ENCODE measurements around the gene ATRN.
"Not testable (repeated sequence)": the region's sequence is repeated elsewhere in the genome, so short reads cannot be mapped to it uniquely, and the experiment has no call there.

Gene ATRN

DNA sequence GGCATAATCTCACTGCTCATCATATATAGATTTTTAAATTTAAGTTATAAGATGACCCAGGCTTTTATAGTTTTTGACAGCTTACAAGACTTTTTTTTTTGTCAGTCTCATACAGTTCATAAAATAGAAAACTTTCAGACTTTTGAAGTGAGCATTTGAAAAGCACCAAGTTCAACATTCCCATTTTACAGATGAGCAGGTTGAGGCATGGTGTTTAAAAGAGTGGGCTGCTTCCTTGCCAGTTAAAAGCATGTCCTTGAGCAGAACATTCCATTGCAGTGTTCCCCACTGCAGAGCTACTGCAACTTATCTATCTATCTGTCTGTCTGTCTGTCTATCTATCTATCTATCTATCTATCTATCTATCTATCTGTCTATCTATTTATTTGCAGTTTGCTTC is 105.5 kb downstream of the ATRN start:
- DNase-seq: no peak

DNA sequence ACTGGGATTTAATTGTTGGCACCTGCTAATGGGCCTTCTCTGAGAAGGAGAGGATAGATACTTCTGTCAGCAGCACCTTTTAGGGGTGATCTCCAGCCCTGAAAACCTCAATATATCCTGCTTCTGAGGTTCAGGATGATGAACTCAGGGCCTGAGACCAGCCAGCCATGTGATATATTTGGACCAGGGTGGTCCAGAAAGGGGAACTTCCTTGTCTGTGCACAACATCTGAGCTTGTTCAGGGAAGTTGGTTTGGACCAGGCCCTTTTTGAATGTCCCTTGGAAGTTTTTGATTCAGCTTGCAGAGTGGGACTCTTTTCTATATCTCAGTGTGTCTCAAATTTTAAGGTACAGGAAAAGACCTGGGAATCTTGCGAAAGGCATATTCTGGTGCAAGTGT is 106.5 kb downstream of the ATRN start:
- DNase-seq: no peak

DNA sequence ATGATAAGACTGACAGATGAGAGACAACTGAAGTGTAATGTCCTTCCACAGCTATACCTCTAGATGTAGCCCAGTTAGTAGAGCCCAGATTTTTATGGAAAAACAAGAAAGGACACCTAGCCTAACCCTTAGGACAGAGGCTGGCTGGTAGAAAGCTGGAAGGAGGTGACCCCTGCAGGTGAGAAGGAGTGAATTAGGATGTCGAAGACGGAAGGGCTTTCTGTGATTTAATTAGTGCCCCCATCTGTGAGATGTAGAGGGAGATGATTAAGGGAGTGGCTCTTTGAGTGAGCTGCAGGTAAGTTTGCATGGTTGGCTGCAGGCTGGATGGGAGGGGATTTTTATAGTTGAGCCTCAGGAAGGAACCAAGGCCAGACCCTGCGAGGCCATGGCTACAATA is 109.6 kb downstream of the ATRN start:
- DNase-seq: no peak

DNA sequence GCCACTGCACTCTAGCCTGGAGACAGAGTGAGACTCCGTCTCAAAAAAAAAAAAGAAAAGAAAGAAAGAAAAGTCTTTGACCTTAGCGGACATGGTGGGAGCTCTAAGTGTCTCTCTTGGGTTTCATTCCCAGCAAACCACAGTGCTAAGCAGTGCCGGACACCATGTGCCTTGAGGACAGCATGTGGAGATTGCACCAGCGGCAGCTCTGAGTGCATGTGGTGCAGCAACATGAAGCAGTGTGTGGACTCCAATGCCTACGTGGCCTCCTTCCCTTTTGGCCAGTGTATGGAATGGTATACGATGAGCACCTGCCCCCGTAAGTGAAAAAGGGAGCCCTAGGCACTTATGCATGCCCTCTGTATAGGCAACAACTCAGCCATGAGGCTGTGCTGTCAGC is 112.9 kb downstream of the ATRN start:
- no peak for DNase-seq

DNA sequence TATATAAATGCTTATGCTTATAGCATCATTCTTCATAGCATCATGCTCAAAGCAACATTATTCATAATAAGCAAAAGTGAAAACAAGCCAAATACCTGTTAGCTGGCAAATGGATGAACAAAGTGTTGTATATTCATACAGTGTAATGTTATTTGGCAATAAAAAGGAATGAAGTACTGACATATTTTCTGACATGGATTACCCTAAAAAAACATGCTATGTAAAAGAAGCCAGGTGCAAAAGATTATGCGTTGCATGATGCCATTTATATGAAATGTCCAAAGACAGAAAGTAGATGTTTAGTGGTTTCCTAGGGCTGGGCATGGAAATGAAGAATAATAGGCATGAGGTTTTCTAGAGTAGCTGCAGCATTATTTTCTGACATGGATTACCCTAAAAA is 115.3 kb downstream of the ATRN start:
- DNase-seq: no peak

DNA sequence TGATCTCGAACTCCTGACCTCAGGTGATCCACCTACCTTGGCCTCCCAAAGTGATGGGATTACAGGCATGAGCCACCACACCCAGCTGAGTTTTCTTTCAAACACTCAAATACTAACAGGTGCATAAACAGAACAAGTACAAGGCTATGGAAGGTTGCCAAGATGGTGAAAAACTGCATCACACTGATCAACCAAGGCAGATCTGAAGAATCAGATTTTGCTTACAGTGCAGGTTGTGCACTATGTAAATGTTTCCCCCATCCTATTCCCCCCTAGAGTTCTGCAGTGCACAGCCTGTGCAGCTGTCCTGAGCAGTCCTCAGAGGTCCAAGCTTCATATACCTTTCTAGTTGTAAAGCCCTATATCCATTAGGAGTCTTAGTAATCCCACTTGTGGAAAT is 119.3 kb downstream of the ATRN start:
- DNase-seq: no peak

DNA sequence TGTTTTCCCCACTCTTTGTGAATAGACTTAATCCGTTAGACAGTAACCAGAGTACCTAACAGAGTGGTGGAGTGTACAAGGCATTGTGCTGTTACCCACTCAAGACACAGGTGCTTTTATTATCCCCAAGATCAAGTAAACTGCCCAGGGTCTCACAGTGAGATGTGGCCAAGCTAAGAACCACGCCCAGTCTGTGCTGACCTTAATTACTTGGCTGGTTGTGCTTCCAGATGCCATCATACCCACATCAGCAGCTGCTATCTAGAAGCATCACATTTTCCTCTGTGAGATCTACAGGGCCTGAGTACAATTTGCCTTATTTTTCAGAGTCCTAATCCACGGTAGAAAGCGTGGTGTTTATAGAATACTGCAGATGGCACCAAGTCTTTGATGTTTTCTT is 122.1 kb downstream of the ATRN start:
- no peak for DNase-seq

DNA sequence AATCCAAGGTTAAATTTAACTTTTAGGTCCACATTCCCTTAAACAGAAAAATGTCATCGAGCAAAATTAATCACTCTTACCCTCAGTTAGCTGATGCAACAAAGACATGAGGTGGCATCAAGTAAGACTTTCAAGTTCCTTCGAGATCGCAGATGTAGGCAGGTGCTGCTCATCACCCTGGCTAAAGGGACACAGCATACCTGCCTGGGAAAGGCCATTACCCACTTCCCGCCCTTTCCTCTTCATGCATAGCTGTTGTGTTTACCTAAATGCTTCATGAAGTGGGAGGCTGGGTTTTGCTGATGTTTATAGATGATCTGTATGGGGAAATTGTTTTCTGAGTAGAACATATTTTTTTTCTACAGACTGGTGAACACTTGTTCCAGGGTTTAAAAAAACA is 124.7 kb downstream of the ATRN start:
- no peak for DNase-seq

DNA sequence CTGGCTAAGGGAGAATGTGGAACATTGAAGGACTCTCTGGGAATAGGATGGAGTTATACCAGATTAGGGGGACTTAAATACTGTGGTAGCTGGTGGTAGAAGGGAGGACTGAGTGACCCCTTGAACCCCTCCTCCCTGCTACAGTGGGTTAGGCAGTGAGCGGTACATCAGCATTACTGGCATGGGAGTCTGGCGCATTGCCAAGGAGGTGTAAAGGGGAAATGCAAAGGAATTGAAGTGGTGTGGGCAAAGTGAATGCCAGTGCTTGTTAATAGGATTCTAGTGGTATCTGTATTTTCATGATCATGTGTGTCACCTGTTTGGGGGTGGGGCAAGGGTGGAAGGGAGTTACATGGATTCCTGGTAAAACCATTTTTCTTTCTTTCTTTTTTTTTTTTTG is 132.3 kb downstream of the ATRN start:
- DNase-seq: no peak

DNA sequence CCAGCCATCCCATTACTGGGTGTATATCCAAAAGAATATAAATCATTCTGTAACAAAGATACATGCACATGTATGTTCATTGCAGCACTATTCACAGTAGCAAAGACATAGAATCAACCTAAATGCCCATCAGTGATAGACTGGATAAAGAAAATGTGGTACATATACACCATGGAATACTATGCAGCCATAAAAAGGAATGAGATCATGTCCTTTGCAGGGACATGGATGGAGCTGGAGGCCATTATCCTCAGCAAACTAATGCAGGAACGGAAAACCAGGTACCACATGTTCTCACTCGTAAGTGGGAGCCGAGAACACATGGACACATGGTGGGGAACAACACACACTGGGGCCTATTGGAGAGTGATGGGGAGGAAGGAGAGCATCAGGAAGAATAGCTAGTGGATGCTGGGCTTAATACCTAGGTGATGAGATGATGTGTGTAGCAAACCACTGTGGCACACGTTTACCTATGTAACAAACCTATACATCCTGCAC is 134.6 kb downstream of the ATRN start:
- not testable (repeated sequence) for DNase-seq

DNA sequence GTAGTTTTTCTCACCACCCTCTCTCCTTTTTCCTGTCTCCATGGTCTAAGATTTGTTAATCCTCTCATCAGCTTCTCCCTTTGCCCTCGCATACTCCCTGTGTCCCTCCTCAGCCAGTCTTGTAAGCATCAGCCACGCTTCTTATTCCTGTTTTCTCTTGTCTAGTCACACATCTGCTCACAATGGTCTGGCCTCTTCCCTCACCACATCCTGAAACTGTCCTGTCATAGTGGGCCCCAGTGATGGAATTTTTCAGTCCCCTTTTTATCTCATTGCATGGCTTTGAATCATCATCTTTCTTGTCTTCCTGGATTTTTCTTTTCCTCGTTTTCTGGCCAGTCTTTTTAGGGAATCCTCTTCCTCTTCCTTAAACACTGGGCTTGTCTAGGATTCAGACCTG is 135.2 kb downstream of the ATRN start:
- DNase-seq: no peak

DNA sequence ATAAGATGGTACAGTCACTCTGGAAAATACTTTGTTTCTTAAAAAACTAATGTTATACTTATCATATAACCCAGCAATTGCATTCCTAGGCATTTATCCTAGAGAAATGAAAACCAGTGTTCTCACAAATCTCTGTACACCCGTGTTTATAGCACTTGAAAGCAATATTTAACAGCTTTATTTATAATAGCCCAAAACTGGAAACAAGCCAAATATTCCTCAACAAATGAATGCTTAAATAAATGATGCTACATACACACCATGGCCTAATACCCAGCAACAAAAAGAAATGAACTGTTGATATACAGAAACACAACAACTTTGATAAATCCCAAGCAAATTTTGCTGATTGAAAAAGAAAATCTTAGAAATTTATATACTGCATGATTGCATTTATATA is 141.1 kb downstream of the ATRN start:
- no peak for DNase-seq

DNA sequence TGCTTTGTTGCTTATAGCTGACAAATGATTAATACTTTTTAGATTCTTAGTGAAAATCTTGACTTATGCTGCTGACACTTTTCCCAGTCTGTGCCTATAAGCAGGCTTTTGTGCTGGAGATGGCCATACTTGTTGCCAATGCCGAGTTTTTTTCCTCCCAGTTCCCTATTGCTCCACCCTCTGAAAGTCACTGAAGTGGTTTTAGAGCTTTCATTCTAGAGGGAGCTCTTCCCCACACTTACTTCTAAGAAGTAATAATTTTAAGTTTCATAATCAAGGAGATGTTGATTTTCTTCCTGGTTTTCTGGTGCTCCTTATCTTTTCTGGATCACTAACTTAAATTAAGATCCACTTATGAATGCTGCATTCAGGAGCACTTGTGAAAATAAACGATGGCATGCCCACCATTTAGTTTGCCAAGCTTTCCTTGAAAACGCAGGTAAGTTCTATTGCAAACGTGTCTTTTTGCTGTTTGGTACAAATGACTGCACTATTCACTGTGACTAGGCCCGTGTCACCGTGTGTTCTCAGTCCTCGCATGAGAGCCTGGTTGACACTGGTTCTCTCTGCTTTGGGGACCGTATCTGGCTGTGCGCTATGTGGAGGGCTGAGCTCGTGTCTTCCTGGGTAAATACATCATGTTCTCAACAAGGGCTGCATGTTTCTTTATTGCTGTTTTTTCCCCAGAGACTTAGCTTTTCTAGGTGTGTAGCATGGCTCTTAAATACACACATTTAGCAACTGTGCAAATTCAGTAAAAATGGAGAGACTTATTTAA is 142.2 kb downstream of the ATRN start:
- no peak for DNase-seq

DNA sequence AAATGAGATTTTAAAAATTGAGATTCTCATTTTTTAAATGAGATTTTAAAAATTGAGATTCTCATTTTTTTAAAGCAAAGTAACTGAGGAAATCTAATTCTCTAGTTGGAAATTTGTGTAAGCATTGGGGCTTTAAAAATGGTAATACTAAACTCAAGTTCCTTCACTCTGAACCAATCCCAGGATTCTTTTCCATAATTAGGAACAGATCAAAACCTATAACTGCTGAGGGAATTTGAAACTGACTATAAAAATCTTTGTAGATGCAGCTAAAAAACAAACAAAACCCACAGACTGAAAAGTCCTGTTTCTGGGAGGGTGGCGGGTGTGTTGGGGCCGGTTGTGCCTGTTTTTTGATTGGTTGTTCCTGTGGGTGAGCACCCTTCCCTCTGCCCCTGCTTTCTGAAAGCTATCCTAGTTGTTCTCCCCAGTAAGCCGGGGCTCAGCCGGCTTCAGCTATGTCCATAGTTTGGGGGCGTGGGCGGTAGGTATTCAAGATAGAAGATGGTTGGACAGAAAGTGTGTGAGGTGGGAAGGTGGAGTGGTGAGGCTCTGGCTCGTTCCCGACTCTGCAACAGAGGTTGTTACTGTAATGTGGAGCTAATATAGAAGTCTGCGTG is 143.1 kb downstream of the ATRN start:
- DNase-seq: no peak

DNA sequence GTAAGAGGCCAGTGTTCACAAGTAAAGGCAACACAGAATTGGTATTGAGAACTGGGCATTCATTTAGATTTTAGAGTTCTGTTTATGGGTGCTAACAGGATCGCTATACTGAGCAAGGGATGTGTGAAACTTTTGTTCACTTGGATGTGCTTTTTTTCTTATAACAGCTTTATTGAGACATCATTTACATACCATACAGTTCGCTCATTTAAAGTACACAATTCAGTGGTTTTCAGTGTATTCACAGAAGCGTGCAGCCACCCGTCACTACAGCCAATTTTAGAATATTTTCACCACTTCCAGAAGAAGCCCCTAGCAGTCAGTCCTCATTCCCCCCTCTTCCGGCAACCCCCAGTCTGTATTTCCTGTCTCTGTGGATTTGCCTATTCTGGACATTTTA is 143.6 kb downstream of the ATRN start:
- no peak for DNase-seq

DNA sequence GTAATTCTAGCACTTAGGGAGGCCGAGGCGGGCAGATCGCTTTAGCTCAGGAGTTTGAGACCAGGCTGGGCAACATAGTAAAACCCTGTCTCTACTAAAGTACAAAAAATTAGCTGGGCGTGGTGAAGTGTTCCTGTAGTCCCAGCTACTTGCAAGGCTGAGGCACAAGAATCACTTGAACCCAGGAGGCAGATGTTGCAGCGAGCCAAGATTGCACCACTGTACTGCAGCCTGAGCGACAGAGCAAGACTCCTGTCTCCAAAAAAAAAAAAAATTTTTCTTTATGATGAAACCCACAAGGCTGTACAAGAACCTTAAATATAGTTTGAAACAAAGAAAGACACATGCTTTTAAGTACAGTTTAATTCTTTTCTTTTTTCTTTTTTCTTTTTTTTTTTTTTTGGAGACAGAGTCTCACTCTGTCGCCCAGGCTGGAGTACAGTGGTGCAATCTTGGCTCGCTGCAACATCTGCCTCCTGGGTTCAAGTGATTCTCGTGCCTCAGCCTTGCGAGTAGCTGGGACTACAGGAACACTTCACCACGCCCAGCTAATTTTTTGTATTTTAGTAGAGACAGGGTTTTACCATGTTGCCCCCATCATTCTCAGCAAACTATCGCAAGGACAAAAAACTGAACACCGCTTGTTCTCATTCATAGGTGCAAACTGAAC is 144.5 kb downstream of the ATRN start:
- not testable (repeated sequence) for DNase-seq

DNA sequence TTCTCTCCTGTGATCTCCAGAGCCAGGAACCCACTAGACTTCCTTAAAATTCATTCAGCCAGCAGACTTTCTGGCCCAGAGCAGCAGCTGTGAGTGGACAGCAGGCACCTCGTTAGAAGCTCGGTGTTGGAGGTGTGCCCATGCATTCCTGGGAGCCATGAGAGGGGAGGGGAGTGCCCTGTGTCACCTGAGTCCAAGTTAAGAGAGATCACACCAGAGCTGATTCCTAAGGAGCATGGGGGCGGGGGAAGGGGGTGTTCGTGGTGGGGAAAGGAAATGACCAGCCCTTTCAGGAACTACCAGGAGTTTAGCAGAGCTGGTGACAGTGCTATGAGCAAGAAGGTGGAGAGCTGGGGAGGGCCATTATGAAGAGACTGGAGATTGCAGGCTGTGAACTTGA is 145.4 kb downstream of the ATRN start:
- DNase-seq: no peak

DNA sequence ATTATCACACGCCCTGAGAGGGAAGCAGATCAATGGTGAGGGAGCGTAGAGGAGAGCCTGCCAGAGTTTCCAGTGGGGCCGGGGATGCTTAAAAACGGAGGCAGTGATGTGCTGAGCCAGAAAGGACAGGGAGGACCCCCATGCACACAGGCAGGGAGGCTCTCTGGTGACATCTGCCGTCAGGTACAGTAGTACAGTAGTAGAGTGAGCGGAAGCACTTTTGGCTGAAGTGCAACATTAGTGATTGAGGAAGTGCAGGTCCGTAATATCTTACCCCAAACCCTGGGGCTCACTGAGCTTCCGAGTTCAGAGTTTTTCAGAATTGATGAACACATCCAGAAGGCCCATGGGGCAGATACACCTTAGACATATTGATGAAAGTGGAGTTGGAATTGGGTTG is 150.3 kb downstream of the ATRN start:
- DNase-seq: no peak

DNA sequence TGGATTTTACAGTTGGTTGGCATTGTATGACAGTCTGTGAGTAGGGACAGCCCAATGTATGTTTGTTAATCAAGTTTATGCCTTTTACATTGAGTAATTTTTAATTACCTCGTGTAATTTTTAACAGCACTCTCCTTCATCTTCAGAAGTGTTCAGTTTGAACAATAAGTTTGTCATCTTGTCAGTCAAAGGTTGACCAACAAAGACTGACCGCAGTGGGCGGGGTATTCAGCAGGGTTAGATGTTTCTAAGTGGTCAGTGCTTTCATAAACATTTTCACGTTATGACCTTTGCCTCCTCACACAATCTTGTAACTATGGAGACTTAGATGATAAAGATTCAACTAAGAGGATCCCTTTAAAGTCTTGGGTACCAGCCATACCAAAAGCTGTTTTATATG is 151.6 kb downstream of the ATRN start:
- DNase-seq: no peak

DNA sequence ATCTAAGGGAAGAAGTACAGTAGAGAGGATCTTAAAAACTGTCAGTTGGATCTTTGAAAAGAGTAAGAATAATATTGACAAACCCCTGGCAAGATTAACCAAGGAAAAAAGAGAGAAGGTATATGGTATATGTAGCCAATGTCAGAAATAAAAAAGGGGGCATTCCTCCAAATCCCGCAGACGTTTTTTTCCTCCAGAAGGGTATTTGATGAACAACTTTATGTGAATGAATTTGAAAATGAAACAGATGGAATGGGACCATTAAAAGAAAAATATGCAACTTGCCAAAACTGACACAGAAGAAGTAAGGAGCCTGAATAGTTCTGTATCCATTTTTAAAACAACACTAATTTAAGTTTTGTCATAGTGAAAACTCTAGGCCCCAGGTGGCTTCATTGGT is 156.7 kb downstream of the ATRN start:
- no peak for DNase-seq

DNA sequence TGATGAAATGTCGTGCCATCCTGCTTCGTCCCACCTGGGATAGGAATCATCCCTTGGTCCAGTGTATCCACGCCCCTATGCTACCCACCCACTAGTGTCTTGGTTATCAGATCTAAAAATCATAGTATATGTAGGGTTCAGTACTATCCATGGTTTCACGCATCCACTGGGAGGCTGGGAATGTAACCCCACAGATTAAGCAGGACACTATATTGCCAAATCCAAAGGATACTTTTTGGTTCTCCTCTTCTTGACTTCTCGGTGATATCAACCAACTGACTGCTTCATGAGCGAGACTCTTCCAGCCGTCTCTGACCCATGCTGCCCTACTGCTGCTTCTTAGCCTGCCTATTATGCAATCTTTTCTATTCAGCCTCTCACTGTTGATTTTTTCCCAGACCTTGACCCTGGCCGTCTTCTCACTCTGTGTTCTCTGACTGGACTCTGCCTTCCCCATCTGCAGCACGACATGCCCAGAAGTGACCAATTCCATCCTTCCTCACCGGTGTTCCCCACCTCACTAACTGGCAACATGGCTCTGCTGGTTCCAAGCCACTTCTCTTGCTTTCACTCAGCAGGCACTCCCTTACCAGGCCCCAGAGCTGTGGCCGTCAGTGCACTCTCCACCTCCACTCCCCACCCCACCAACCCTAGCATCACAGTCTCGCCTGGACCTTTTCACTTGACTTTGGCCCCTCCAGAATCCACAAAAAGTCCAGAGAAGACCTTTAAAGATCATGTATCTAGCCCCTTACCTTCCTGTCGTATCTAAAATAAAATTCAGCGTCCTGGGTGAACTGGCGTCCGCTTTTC is 157.9 kb downstream of the ATRN start:
- no peak for DNase-seq

DNA sequence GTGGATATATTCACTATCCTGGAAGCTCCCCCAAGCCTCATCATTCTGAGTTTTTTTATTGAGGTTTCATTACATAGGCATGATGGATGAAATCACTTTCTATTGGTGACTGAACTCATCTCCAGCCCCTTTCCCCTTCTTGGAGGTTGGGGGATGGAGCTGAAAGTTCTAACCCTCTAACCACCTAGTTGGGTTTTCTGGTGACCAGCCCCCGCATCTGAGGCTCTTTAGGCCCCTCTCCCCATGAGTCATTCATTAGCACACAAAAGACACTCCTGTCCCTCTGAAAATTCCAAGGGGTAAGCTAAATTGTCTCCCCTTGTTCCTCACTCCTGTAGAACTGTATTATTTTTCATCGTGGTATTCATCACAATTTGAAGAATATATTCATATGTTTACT is 159.1 kb downstream of the ATRN start:
- DNase-seq: no peak

DNA sequence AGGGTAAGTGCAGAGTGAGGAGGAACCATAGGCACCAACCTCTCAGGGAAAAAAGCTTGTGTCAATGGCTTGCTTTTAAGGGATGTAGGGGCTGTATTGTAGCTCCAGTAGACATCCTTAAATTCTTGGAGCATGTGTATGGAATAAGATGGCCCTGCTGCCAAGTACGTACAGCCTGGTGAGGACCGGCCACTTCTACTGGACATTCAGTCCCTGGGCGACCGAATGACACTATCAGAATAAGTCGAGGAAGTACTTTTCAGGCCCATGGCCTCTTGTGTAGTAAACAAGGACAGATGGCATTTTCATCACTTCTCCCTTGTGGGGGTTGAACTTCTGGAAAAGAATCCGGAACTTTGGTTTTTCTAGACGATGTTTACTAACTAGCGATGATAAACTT is 159.6 kb downstream of the ATRN start:
- no peak for DNase-seq

Measured in stimulated activated CD4-positive, alpha-beta T cell treated with anti-CD3 and anti-CD28 coated beads, Interleukin-4, amount 100 ng/mL, for 4 hours (primary cell).